NT2/D1 (cell line): Measurements from ENCODE around the gene CALD1.

Experiments used
- SUZ12 ChIP-seq: IDR thresholded peaks from 2 replicates; pipeline ENCODE4 v1.6.1; 2011; ENCODE audit not compliant: insufficient read length, insufficient read depth; ENCODE audit errors: extremely low read depth
- YY1 ChIP-seq: IDR thresholded peaks from 2 replicates; pipeline ENCODE4 v1.6.1; 2011; ENCODE audit not compliant: insufficient read length, insufficient read depth
- ZNF274 ChIP-seq: IDR thresholded peaks from 2 replicates; pipeline ENCODE4 v1.6.1; 2011; ENCODE audit warnings: mild to moderate bottlenecking, low read depth, low read length

DNA sequence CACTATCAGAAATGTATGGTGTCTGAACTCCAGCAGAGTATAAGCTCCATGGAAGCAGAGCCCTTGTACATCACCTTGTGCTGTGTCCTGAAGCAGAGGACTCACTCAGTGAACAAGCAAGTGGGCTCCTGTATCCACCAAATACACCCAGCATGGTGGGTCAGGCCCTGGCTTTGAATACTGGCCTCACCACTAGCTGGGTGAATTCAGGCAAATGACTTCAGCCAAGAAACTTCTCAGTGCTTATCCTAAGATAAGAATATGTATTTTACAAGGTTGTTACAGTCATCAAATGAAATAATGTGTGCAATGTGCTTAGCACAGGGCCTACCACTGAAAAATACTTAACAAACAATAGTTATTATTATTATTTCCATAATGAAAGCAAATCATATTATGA is 62.6 kb downstream of the CALD1 start:
- TF ChIP-seq SUZ12 (no peak), YY1 (no peak), ZNF274 (no peak)
